PFSK-1 (cell line): ENCODE data around the gene SIAE.

Experiments used
- POLR2AphosphoS5 ChIP-seq: IDR thresholded peaks from 2 replicates; pipeline ENCODE4 v1.6.1; 2012; ENCODE audit warnings: low read depth, mild to moderate bottlenecking, control low read depth, low read length, moderate library complexity
- SIN3A ChIP-seq: IDR thresholded peaks from 2 replicates; pipeline ENCODE4 v1.6.1; 2012; ENCODE audit warnings: mild to moderate bottlenecking, low read length, moderate library complexity, borderline replicate concordance; ENCODE audit not compliant: insufficient read depth
- TAF1 ChIP-seq: IDR thresholded peaks from 2 replicates; pipeline ENCODE4 v1.6.1; 2012; ENCODE audit warnings: low read length, control low read depth, borderline replicate concordance; ENCODE audit not compliant: insufficient read depth

DNA sequence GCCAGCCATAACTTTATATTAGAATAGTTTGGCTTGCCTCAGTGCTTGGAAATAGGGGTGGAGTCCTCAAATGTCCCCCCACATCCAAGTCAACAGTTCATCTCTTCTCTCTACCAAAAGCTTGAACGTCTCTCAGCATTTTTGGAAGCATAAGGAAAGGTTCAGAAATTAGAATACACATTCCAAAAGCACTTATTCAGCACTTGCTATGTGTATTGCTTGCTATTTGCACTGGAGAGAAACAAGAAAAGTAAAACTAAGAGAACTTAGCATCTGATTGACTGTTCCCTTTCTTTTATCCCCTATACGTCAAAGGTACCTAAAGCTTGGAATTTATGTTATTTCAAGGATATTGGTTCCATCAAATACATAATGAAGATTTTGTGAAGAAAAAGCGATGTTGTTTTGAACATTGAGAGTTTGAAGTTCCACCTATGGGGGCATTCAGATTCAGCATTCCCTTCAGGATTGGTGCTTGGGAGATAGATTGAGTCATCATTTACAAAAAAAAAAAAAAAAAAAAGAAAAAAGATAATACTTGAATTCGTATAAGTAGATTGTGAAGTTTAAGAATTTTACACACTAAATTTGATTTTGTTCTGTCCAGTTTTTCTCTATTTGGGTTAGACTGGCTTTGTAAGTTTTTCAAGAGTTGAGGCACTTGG, 49.5 kb downstream of the SIAE start:
- TF ChIP-seq TAF1 (no peak), SIN3A (no peak), POLR2AphosphoS5 (no peak)
